Measurements from ENCODE around the gene PGAP6.
"Not testable (repeated sequence)": the region's sequence is repeated elsewhere in the genome, so short reads cannot be mapped to it uniquely, and the experiment has no call there.

PGAP6 gene

GRCh38 chr16:351804-352520 lies 29.8 kb downstream of the PGAP6 start:
- DNase-seq (ENCODE audit: low read depth in 2 of 2) = no peak

- no peak for DNase-seq (ENCODE audit: low read depth in 2 of 2)
Observed at GRCh38 chr16:350203-350602, 31.6 kb downstream of the PGAP6 start.

GRCh38 chr16:349211-349610 lies 32.6 kb downstream of the PGAP6 start:
- DNase-seq (ENCODE audit: low read depth in 2 of 2) = no peak

GRCh38 chr16:348495-348894 lies 33.3 kb downstream of the PGAP6 start:
- not testable (repeated sequence) for DNase-seq (ENCODE audit: low read depth in 2 of 2)

GRCh38 chr16:347203-347602 lies 34.6 kb downstream of the PGAP6 start:
- DNase-seq (ENCODE audit: low read depth in 2 of 2) = no peak

GRCh38 chr16:346587-346986 lies 35.2 kb downstream of the PGAP6 start:
- no peak for DNase-seq (ENCODE audit: low read depth in 2 of 2)

- DNase-seq (ENCODE audit: low read depth in 2 of 2) = no peak
Observed at GRCh38 chr16:345772-346171, 36.0 kb downstream of the PGAP6 start.

- DNase-seq (ENCODE audit: low read depth in 2 of 2) = no peak
Observed at GRCh38 chr16:342455-343213, 39.1 kb downstream of the PGAP6 start.

- DNase-seq (ENCODE audit: low read depth in 2 of 2) = not testable (repeated sequence)
Observed at GRCh38 chr16:341974-342336, 39.8 kb downstream of the PGAP6 start.

GRCh38 chr16:341095-341973 lies 40.4 kb downstream of the PGAP6 start:
- not testable (repeated sequence) for DNase-seq (ENCODE audit: low read depth in 2 of 2)

- DNase-seq (ENCODE audit: low read depth in 2 of 2) = no peak
Observed at GRCh38 chr16:340370-341091, 41.2 kb downstream of the PGAP6 start.

- DNase-seq (ENCODE audit: low read depth in 2 of 2) = no peak
Observed at GRCh38 chr16:339680-340079, 42.1 kb downstream of the PGAP6 start.

- no peak for DNase-seq (ENCODE audit: low read depth in 2 of 2)
Observed at GRCh38 chr16:337975-338575, 43.7 kb downstream of the PGAP6 start.

GRCh38 chr16:337437-337836 lies 44.3 kb downstream of the PGAP6 start:
- DNase-seq (ENCODE audit: low read depth in 2 of 2) = no peak

- DNase-seq (ENCODE audit: low read depth in 2 of 2) = no peak
Observed at GRCh38 chr16:336269-336668, 45.5 kb downstream of the PGAP6 start.

- DNase-seq (ENCODE audit: low read depth in 2 of 2) = not testable (repeated sequence)
Observed at GRCh38 chr16:334861-335632, 46.7 kb downstream of the PGAP6 start.

- not testable (repeated sequence) for DNase-seq (ENCODE audit: low read depth in 2 of 2)
Observed at GRCh38 chr16:334164-334832, 47.5 kb downstream of the PGAP6 start.

- no peak for DNase-seq (ENCODE audit: low read depth in 2 of 2)
Observed at GRCh38 chr16:333406-334094, 48.2 kb downstream of the PGAP6 start.

GRCh38 chr16:331181-331814 lies 50.5 kb downstream of the PGAP6 start:
- not testable (repeated sequence) for DNase-seq (ENCODE audit: low read depth in 2 of 2)

Measured in stimulated activated CD4-positive, alpha-beta T cell treated with anti-CD3 and anti-CD28 coated beads, Interleukin-4, amount 100 ng/mL, for 48 hours (primary cell).